ENCODE data around the gene SP4.

Gene SP4

GRCh38 chr7:21425290-21425689 lies 2.6 kb upstream of the SP4 start:
- no peak for DNase-seq (ENCODE audit: extremely low spot score)
- POLR2A ChIA-PET, result no interaction called here
- no peak for TF ChIP-seq CTCF (IDR thresholded peaks at IDR 0.05; ENCODE audit: control extremely low read depth, extremely low read depth, low read depth, missing control alignments)
- CTCF ChIA-PET, result no interaction called here

- TF ChIP-seq CTCF (IDR thresholded peaks at IDR 0.05; ENCODE audit: control extremely low read depth, extremely low read depth, low read depth, missing control alignments), result no peak
- ChIA-PET POLR2A (interaction anchor here (0.6 to 1.2 kb wide), 3 partner anchors 20 to 425 kb away, joined by 3 to 4 read pairs (median 3); no protein-coding TSS in a partner anchor), CTCF (interaction anchor here (0.7 to 2.4 kb wide), 11 partner anchors 8 to 173 kb away, joined by 3 to 14 read pairs (median 5); no protein-coding TSS in a partner anchor)
- no peak for DNase-seq (ENCODE audit: extremely low spot score)
Measured at GRCh38 chr7:21426286-21427181, 1.3 kb upstream of the SP4 start.

- ChIA-PET CTCF (interaction anchor here (0.7 to 2.4 kb wide), 11 partner anchors 9 to 174 kb away, joined by 3 to 14 read pairs (median 5); no protein-coding TSS in a partner anchor), POLR2A (interaction anchor here (0.6 to 1.2 kb wide), 5 partner anchors 10 to 424 kb away, joined by 3 to 5 read pairs (median 4); no protein-coding TSS in a partner anchor)
- no peak for TF ChIP-seq CTCF (IDR thresholded peaks at IDR 0.05; ENCODE audit: control extremely low read depth, extremely low read depth, low read depth, missing control alignments)
- peak; percentile 97 for DNase-seq (ENCODE audit: extremely low spot score)
Measured at GRCh38 chr7:21427182-21427870, 557 bp upstream of the SP4 start.

GRCh38 chr7:21428659-21428941 lies 717 bp downstream of the SP4 start:
- CTCF ChIA-PET, result interaction anchor here (1.8 kb wide), 1 partner anchor 19 kb away, joined by 6 read pairs; no protein-coding TSS in a partner anchor
- no peak for TF ChIP-seq CTCF (IDR thresholded peaks at IDR 0.05; ENCODE audit: control extremely low read depth, extremely low read depth, low read depth, missing control alignments)
- DNase-seq (ENCODE audit: extremely low spot score), result no peak
- POLR2A ChIA-PET, result no interaction called here

GRCh38 chr7:21429021-21429420 lies 1.1 kb downstream of the SP4 start:
- ChIA-PET CTCF (interaction anchor here (1.4 to 1.8 kb wide), 2 partner anchors 19 to 28 kb away, joined by 3 to 6 read pairs; no protein-coding TSS in a partner anchor), POLR2A (no interaction called here)
- no peak for TF ChIP-seq CTCF (IDR thresholded peaks at IDR 0.05; ENCODE audit: control extremely low read depth, extremely low read depth, low read depth, missing control alignments)
- no peak for DNase-seq (ENCODE audit: extremely low spot score)

GRCh38 chr7:21429786-21430574 lies 2.1 kb downstream of the SP4 start:
- POLR2A ChIA-PET, result no interaction called here
- DNase-seq (ENCODE audit: extremely low spot score), result no peak
- CTCF ChIA-PET, result interaction anchor here (0.7 to 1.8 kb wide), 3 partner anchors 10 to 27 kb away, joined by 3 to 6 read pairs (median 3); no protein-coding TSS in a partner anchor
- TF ChIP-seq CTCF (IDR thresholded peaks at IDR 0.05; ENCODE audit: control extremely low read depth, extremely low read depth, low read depth, missing control alignments), result no peak

Measured in GM10248 (cell line).